ENCODE data around the gene GGTLC1.

DNA sequence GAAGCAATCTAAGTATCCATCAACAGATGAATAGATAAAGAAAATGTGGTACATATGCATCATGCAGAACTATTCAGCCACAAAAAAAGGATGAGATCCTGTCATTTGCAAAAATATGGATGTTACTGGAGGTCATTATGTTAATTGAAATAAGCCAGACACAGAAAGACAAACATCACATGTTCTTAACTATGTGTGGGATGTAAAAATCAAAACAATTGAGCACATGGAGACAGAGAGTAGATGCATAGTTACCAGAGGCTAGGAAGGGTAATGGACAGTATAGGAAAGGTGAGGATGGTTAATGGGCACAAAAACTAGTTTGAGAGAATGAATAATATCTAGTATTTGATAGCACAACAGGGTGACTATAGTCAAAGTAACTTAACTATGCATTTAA is 26.3 kb downstream of the GGTLC1 start:
- TF ChIP-seq, protein P1, sequence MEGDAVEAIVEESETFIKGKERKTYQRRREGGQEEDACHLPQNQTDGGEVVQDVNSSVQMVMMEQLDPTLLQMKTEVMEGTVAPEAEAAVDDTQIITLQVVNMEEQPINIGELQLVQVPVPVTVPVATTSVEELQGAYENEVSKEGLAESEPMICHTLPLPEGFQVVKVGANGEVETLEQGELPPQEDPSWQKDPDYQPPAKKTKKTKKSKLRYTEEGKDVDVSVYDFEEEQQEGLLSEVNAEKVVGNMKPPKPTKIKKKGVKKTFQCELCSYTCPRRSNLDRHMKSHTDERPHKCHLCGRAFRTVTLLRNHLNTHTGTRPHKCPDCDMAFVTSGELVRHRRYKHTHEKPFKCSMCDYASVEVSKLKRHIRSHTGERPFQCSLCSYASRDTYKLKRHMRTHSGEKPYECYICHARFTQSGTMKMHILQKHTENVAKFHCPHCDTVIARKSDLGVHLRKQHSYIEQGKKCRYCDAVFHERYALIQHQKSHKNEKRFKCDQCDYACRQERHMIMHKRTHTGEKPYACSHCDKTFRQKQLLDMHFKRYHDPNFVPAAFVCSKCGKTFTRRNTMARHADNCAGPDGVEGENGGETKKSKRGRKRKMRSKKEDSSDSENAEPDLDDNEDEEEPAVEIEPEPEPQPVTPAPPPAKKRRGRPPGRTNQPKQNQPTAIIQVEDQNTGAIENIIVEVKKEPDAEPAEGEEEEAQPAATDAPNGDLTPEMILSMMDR (IDR thresholded peaks at IDR 0.05) = no peak
- TF ChIP-seq EP300 (IDR thresholded peaks at IDR 0.05) = no peak
- TF ChIP-seq RCOR1 (IDR thresholded peaks at IDR 0.05; ENCODE audit: low read depth, low read length) = no peak
- TF ChIP-seq HOXA7 (CRISPR knock-in tag; IDR thresholded peaks at IDR 0.05) = no peak

All from A549 (cell line).